ENCODE data around the gene TMEM225B. TPM values are rescaled to one million over a fixed set of nuclear protein-coding genes. Genes with fewer than 3 reads are reported as not detected.
A peak's percentile ranks its signal among the peaks of the same experiment; 100 is the strongest.
"Not testable (repeated sequence)": the region's sequence is repeated elsewhere in the genome, so short reads cannot be mapped to it uniquely, and the experiment has no call there.

TMEM225B gene, protein sequence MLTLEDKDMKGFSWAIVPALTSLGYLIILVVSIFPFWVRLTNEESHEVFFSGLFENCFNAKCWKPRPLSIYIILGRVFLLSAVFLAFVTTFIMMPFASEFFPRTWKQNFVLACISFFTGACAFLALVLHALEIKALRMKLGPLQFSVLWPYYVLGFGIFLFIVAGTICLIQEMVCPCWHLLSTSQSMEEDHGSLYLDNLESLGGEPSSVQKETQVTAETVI
- polyA plus RNA-seq (2012; ENCODE audit: missing spikeins), result 0.51 TPM

DNA sequence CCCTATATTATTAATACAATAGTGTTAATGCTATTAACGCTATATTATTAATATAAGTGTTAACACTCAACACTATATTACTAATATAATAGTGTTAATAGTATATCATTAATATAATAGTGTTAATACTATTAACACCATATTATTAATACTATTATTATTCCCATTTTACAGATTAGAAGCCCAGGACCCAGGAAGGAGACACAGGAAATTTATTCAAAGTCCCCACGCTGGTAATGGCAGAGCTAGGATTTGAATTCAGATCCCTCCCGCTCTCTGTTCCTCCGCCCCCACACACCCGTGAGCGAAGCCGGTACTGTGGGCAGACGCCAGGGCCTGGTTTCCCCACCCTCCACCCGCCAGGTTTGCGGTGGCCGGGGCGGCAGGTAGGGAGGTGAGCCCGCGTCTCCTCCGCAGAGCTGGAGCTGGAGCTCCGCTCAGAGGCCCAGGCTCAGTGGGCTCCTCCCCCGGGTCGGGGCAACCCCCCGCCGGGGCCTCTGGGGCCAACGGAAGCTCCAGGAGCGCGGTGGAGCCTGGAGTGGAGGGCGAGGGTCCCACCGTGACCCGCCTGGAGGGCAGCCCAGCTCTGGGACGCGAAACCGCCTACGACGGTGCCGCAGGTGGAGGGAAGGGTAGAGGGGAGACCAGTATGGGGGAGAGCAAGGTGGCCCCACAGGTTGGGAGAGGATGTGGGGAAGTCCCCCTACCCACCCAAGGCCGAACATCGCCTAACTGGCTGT lies at the start of gene TMEM225B:
Gene TMEM225B, plus strand, starts transcription at position 506 of the 740 bp plus-strand sequence. CDS start 6,122 bp downstream, outside the sequence.
- DNase-seq (ENCODE audit: insufficient read length) (no peak), FAIRE-seq (no peak)
- TF ChIP-seq POLR2AphosphoS5 (IDR thresholded peaks at IDR 0.05; ENCODE audit: low read depth, low read length), result no peak
- no peak for TF ChIP-seq POLR2A (IDR thresholded peaks at IDR 0.05; ENCODE audit: low read depth, low read length)
- TF ChIP-seq TAF1 (IDR thresholded peaks at IDR 0.05; ENCODE audit: borderline replicate concordance, low read depth, low read length), result no peak

GRCh38 chr7:99549545-99549944 lies 48.5 kb upstream of the TMEM225B start:
- FAIRE-seq; DNase-seq (ENCODE audit: insufficient read length): not testable (repeated sequence)

GRCh38 chr7:99551334-99551733 lies 46.7 kb upstream of the TMEM225B start:
- no peak for TF ChIP-seq POLR2AphosphoS5 (IDR thresholded peaks at IDR 0.05; ENCODE audit: low read depth, low read length)
- TF ChIP-seq TAF1 (IDR thresholded peaks at IDR 0.05; ENCODE audit: borderline replicate concordance, low read depth, low read length), result no peak
- no peak for TF ChIP-seq POLR2A (IDR thresholded peaks at IDR 0.05; ENCODE audit: low read depth, low read length)
- FAIRE-seq (no peak), DNase-seq (ENCODE audit: insufficient read length) (no peak)

DNA sequence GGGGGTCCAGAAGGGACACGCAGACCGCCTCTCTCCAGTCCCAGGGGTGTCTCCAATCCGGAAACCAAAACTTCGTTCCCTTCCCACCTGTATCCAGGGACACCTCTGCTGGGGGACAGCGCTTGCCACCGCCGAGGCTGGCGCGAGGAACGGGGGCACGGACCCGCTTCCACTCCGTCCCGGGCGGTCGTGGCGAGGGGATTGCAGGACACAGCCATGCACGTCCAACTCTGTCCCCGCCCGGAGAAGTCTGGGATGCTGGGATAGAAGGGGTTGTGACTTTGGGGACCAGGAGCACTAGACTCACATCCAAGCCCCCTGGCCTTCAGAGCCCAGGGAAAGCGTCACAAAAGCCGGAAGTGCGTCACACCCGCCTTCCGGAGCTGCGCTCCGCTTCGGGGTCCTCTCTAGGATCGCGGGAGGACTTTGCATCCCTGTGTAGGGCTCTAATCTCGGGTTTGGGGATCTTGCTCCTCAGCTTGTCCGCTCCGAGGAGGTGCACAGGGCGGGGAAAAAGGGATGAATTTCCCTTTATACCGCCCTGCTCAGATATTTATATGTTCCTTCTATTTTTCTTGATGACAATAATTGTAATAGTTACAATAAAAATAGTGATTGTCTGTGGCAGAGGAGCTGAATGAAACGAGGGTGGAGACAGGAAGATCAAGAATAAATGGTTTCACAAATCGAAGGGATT lies 46.2 kb upstream of the TMEM225B start, which contains the start of gene FAM200A:
Gene FAM200A, minus strand, starts transcription at position 348 of the 697 bp plus-strand sequence. CDS start 3,707 bp downstream, outside the sequence.
- DNase-seq (ENCODE audit: insufficient read length), result peak; percentile 89
- FAIRE-seq, result peak; percentile 98
- TF ChIP-seq TAF1 (IDR thresholded peaks at IDR 0.05; ENCODE audit: borderline replicate concordance, low read depth, low read length) (peak; percentile 81), POLR2AphosphoS5 (IDR thresholded peaks at IDR 0.05; ENCODE audit: low read depth, low read length) (peak; percentile 96), POLR2A (IDR thresholded peaks at IDR 0.05; ENCODE audit: low read depth, low read length) (peak; percentile 98)

DNA sequence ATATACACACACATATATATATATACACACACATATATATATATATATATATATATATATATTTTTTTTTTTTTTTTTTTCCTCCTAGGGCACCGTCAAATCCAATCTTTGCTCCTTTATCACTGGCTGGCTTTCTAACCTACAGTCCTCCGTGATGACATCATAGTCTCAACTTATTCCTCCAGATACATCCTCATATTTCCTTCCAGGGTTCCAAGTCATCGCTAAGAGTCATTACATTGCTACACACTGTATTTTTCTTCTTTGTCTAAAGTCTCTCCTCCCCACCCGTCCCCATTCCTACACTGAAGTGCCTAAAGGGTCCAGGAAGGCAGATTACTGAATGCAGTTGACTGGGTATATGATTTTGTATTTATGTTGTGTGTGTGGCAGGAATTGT lies 45.0 kb upstream of the TMEM225B start:
- FAIRE-seq (no peak), DNase-seq (ENCODE audit: insufficient read length) (no peak)
- TF ChIP-seq POLR2AphosphoS5 (IDR thresholded peaks at IDR 0.05; ENCODE audit: low read depth, low read length), result no peak
- TF ChIP-seq POLR2A (IDR thresholded peaks at IDR 0.05; ENCODE audit: low read depth, low read length), result no peak
- no peak for TF ChIP-seq TAF1 (IDR thresholded peaks at IDR 0.05; ENCODE audit: borderline replicate concordance, low read depth, low read length)

DNA sequence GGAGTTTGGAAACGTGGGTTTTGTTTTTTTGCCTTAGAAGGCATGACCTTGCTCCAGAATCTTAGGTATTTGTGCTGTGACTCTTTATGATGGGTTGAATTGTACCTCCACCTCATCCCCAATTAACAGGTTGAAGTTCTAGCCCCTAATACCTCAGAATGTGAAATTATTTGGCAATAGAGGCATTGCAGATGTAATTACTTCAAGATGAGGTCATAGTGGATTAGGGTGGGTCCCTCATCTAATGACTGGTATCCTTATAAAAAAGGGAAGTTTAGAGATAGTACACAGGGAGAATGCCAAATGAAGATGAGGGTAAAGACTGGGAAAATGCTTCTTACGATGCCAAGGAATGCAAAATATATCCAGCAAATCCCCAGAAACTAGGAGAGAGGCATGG lies 43.1 kb upstream of the TMEM225B start:
- no peak for FAIRE-seq
- TF ChIP-seq POLR2A (IDR thresholded peaks at IDR 0.05; ENCODE audit: low read depth, low read length) (no peak), TAF1 (IDR thresholded peaks at IDR 0.05; ENCODE audit: borderline replicate concordance, low read depth, low read length) (no peak), POLR2AphosphoS5 (IDR thresholded peaks at IDR 0.05; ENCODE audit: low read depth, low read length) (no peak)
- DNase-seq (ENCODE audit: insufficient read length), result no peak

GRCh38 chr7:99557196-99557607 lies 40.9 kb upstream of the TMEM225B start:
- DNase-seq (ENCODE audit: insufficient read length) (no peak), FAIRE-seq (peak; percentile 42)
- no peak for TF ChIP-seq POLR2AphosphoS5 (IDR thresholded peaks at IDR 0.05; ENCODE audit: low read depth, low read length)
- TF ChIP-seq TAF1 (IDR thresholded peaks at IDR 0.05; ENCODE audit: borderline replicate concordance, low read depth, low read length), result no peak
- TF ChIP-seq POLR2A (IDR thresholded peaks at IDR 0.05; ENCODE audit: low read depth, low read length), result no peak

DNA sequence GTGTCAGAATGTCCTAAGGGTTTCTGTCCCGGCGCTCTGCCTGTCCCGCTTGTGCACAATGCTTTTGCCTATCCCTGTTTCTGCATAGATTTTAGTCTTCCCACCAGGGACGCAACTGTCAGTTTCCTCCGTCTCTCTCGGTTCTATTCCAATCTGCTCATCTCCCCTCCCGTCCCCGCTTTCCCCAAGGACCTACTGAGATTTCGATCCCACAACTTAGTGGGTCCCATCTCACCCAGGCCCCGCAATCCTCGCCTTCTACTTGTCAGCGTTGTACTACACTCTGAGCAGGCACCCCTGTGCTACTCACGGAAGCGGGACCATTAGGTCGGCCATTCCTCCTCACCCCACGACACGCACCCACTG lies 40.1 kb upstream of the TMEM225B start:
- DNase-seq (ENCODE audit: insufficient read length), result no peak
- TF ChIP-seq TAF1 (IDR thresholded peaks at IDR 0.05; ENCODE audit: borderline replicate concordance, low read depth, low read length) (no peak), POLR2AphosphoS5 (IDR thresholded peaks at IDR 0.05; ENCODE audit: low read depth, low read length) (no peak), POLR2A (IDR thresholded peaks at IDR 0.05; ENCODE audit: low read depth, low read length) (no peak)
- FAIRE-seq, result peak; percentile 83

GRCh38 chr7:99558306-99559174 lies 39.5 kb upstream of the TMEM225B start, which contains the start of gene ZNF655:
Gene ZNF655, plus strand, starts transcription at chr7:99558642. Its CDS starts 1,918 bp downstream, at chr7:99560560.
- DNase-seq (ENCODE audit: insufficient read length) (peak; percentile 93), FAIRE-seq (peak; percentile 46)
- TF ChIP-seq POLR2AphosphoS5 (IDR thresholded peaks at IDR 0.05; ENCODE audit: low read depth, low read length) (peak; percentile 94), POLR2A (IDR thresholded peaks at IDR 0.05; ENCODE audit: low read depth, low read length) (peak; percentile 91; the same call in 1 of the 2 replicates), TAF1 (IDR thresholded peaks at IDR 0.05; ENCODE audit: borderline replicate concordance, low read depth, low read length) (peak; percentile 60)

GRCh38 chr7:99559175-99559915 lies 38.7 kb upstream of the TMEM225B start:
- TF ChIP-seq POLR2A (IDR thresholded peaks at IDR 0.05; ENCODE audit: low read depth, low read length) (no peak), POLR2AphosphoS5 (IDR thresholded peaks at IDR 0.05; ENCODE audit: low read depth, low read length) (no peak)
- FAIRE-seq (peak; percentile 9), DNase-seq (ENCODE audit: insufficient read length) (no peak)
